GM12865 (cell line): ENCODE measurements around the gene KCNK2.

ENCODE experiments used
- DNase-seq: peaks from one replicate; pipeline ENCODE4 v3.0.0; 2010; ENCODE audit warnings: low read depth
- H3K4me3 ChIP-seq: 2 replicates; pipeline ENCODE4 v1.5.1; 2011; ENCODE audit warnings: mild to moderate bottlenecking, low read depth, low read length, control low read depth
- CTCF ChIP-seq: IDR thresholded peaks from 2 replicates; pipeline ENCODE4 v1.5.1; 2011; ENCODE audit warnings: low read length, control low read depth, low read depth, inconsistent platforms; ENCODE audit not compliant: insufficient read depth; ENCODE audit errors: missing control alignments

The KCNK2 gene

DNA sequence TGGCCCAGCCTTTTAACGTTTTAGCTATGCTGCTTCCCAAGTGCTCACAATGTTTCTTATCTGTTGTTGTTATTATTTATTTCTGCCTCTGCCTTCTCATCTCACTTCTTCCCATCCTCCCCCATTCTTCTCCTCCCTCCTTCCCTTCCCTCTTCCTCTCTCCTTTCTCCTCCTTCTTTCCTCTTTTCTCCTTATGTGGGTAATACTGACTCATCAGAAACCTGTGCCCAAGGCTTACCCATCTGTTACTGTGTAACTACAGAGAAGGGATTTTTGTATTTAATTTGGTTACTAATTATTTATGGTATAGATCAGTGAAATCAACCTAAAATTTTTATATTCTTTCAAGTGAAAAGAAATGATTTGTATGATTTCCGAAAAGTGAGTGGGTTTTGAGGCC lies 120.3 kb downstream of the KCNK2 start:
- no peak for TF ChIP-seq CTCF
- H3K4me3 ChIP-seq: no peak overlapping the region
- no peak for DNase-seq

- DNase-seq: no peak
- no peak for TF ChIP-seq CTCF
- no peak overlapping the region for H3K4me3 ChIP-seq
Observed at GRCh38 chr1:215210167-215210566, 127.6 kb downstream of the KCNK2 start.

GRCh38 chr1:215215846-215216245 lies 133.3 kb downstream of the KCNK2 start:
- DNase-seq: no peak
- no peak overlapping the region for H3K4me3 ChIP-seq
- no peak for TF ChIP-seq CTCF

DNA sequence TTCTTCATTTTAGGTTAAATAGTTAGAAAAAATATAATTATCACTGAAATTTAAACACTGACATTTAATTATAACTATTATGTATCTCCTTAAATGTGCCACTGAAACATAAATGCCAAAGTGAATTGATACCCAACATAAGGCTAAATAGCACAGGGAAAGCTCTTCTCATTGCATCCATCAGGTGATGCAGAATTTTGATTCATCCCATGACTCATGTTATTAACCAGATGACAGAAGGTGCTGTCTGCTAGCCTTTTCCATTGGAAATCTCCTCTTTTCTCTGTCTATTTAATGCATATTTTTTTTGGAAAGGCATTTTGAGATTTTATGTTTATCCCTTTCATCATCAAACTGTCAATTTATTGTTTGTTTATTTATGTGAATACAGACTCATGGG lies 136.8 kb downstream of the KCNK2 start:
- no peak for TF ChIP-seq CTCF
- no peak overlapping the region for H3K4me3 ChIP-seq
- no peak for DNase-seq

DNA sequence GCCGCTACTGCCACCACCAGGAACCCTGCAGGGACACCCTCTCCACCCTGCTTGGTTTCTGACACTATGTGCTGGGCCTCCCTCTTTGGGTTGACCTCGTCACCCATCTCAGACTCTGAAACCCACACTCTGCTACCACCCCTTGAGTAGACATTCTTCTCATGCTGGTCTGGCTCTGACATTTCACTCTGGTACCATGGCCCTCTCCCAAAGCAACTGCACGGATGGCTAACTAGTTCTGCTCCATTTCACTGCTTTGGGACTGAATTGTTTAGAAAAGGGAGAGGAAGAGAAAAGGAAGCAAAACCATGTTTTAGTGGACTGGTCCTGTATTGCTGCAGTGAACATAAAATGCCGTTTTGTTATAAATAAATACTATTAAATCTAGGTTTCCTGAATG lies 137.8 kb downstream of the KCNK2 start:
- no peak overlapping the region for H3K4me3 ChIP-seq
- no peak for TF ChIP-seq CTCF
- DNase-seq: no peak

GRCh38 chr1:215226757-215227156 lies 144.2 kb downstream of the KCNK2 start:
- TF ChIP-seq CTCF: no peak
- no peak for DNase-seq
- H3K4me3 ChIP-seq: no peak overlapping the region

- TF ChIP-seq CTCF: no peak
- H3K4me3 ChIP-seq: no peak overlapping the region
- DNase-seq: no peak
Observed at GRCh38 chr1:215228193-215228592, 145.7 kb downstream of the KCNK2 start.
